Measurements from ENCODE around the gene PCNX2. TPM values are rescaled to one million over a fixed set of nuclear protein-coding genes. Genes with fewer than 3 reads are reported as not detected.

Gene PCNX2
- total and polyA plus RNA-seq, 10 of the 15 experiments (the other 5 are each of a cell fraction or from before 2014, with no cell fraction given), result 2.1 to 16.4 (median 8.1) TPM

- no peak for TF ChIP-seq PRDM15 (CRISPR knock-in tag; IDR thresholded peaks at IDR 0.05)
- TF ChIP-seq MTA3 (IDR thresholded peaks at IDR 0.05; ENCODE audit: borderline replicate concordance, low read length), result no peak
- TF ChIP-seq TCF7 (IDR thresholded peaks at IDR 0.05; ENCODE audit: borderline replicate concordance), result no peak
- TF ChIP-seq RAD21 (IDR thresholded peaks at IDR 0.05; ENCODE audit: insufficient read depth, low read depth, low read length), result no peak
- no peak for TF ChIP-seq IRF3 (IDR thresholded peaks at IDR 0.05)
- TF ChIP-seq EED (IDR thresholded peaks at IDR 0.05; ENCODE audit: low read depth), result no peak
Observed at GRCh38 chr1:233277637-233278606, 17.6 kb downstream of the PCNX2 start (continued).

- Histone ChIP-seq H3K4me1 (ENCODE audit: control insufficient read depth, insufficient read depth, low read length) (peaks cover 9% of the 10 kb centered on the region), H3K9ac (ENCODE audit: control insufficient read depth, insufficient read depth, low read length) (no peak overlapping the region), H3K36me3 (ENCODE audit: control insufficient read depth in 2 of 2, insufficient read depth in 2 of 2, low read length in 1 of 2) (no peaks in the 10 kb centered on the region), H3K27me3 (replicated peaks in 1 of 2; ENCODE audit: control insufficient read depth in 2 of 2, insufficient read depth in 2 of 2, low read length in 1 of 2) (no peaks in the 10 kb centered on the region), H3K9me3 (replicated peaks; ENCODE audit: control insufficient read depth, insufficient read depth, low read length) (no peaks in the 10 kb centered on the region), H3K4me2 (ENCODE audit: control insufficient read depth, insufficient read depth) (no peak overlapping the region), H2AFZ (ENCODE audit: control insufficient read depth, low read depth, low read length) (no peak overlapping the region), H3K79me2 (ENCODE audit: control insufficient read depth, insufficient read depth, low read length) (no peaks in the 10 kb centered on the region), H3K27ac (ENCODE audit: control insufficient read depth, insufficient read depth) (no peak overlapping the region), H4K20me1 (ENCODE audit: control insufficient read depth, insufficient read depth) (no peaks in the 10 kb centered on the region), H3K4me3 (no peak overlapping the region)
- RAD21 ChIA-PET (ENCODE audit: unreplicated experiment), result no interaction called here
- SMC1A ChIA-PET (ENCODE audit: uncharacterized antibody, unreplicated experiment), result no interaction called here
- DNase-seq (ENCODE audit: low read depth, low spot score), result no peak
- CTCF ChIA-PET, result no interaction called here
- 70% methylated on average over 2 of the region's 2 CpGs for WGBS (ENCODE audit: insufficient coverage, insufficient replicate concordance, low lambda C conversion rate, missing lambda C conversion rate)
- BruUV-seq (replicated peaks), result no TSS peak
- FAIRE-seq, result no peak
- in situ Hi-C loops (cut with MboI) (no loop called here), intact Hi-C loops (cut with micrococcal nuclease; ENCODE audit: unreplicated experiment) (no loop called here)
- POLR2A ChIA-PET, result no interaction called here
- no peak for ATAC-seq
- TF ChIP-seq MTA3 (IDR thresholded peaks at IDR 0.05; ENCODE audit: borderline replicate concordance, low read length), result no peak
- TF ChIP-seq CREB1 (IDR thresholded peaks at IDR 0.05; ENCODE audit: low read depth), result no peak
- no peak for TF ChIP-seq PKNOX1 (IDR thresholded peaks at IDR 0.05)
- TF ChIP-seq GATAD2B (conservative IDR thresholded peaks at IDR 0.05; ENCODE audit: low read depth), result no peak
- no peak for TF ChIP-seq YBX1 (IDR thresholded peaks at IDR 0.05)
- no peak for TF ChIP-seq KDM1A (IDR thresholded peaks at IDR 0.05; ENCODE audit: borderline replicate concordance)
- TF ChIP-seq ZNF687 (IDR thresholded peaks at IDR 0.05), result no peak
Observed at GRCh38 chr1:233269656-233270055, 25.9 kb downstream of the PCNX2 start.

Data from GM12878 (cell line).